Transverse colon (tissue), 4 donors: ENCODE measurements around the gene GRIPAP1. TPM values are rescaled to one million over a fixed set of nuclear protein-coding genes. Genes with fewer than 3 reads are reported as not detected.

ENCODE experiments used
- DNase-seq: peaks from one replicate; pipeline ENCODE4 v3.0.0-alpha.2; 2019
- H3K27ac ChIP-seq, 4 donors: fragments of 200-600 bp; sonication (generic); 2 replicates each; pipeline ENCODE4 v1.5.1; 2016 to 2018; ENCODE audit warnings: inconsistent platforms in 4 of 4
- H3K27me3 ChIP-seq: fragments of 200-600 bp; sonication (generic); 2 replicates; pipeline ENCODE4 v1.5.1; 2017; ENCODE audit warnings: inconsistent platforms
- H3K36me3 ChIP-seq, 4 donors: fragments of 200-600 bp; sonication (generic); 2 replicates each; pipeline ENCODE4 v1.5.1; 2017 to 2019; ENCODE audit warnings: inconsistent platforms in 4 of 4
- H3K4me1 ChIP-seq, 4 donors: fragments of 200-600 bp; sonication (generic); 2 replicates each; pipeline ENCODE4 v1.5.1; 2017 to 2020; ENCODE audit warnings: inconsistent platforms in 4 of 4
- H3K4me3 ChIP-seq, 4 donors: fragments of 200-600 bp; sonication (generic); 1 replicate in 1 of 4; 2 replicates in 3 of 4; pipeline versions ENCODE4 v1.5.1 to v1.6.1; 2017 to 2019; ENCODE audit warnings: inconsistent platforms in 4 of 4
- H3K9me3 ChIP-seq, 2 donors: fragments of 200-600 bp; sonication (generic); 2 replicates each; pipeline ENCODE4 v1.5.1; 2017 to 2019; ENCODE audit warnings: inconsistent platforms in 2 of 2
- CTCF ChIP-seq, 5 experiments: fragments of 200-600 bp in 3 of 5; fragments of 450-650 bp in 2 of 5; sonication (generic) in 3 of 5; IDR thresholded peaks; 1 replicate in 2 of 5; 2 replicates in 3 of 5; pipeline ENCODE4 v1.5.1; 2016 to 2017; ENCODE audit warnings: antibody characterized with exemption in 5 of 5, inconsistent platforms in 3 of 5, mild to moderate bottlenecking in 2 of 5, moderate library complexity in 1 of 5
- EP300 ChIP-seq: sonication (generic); formaldehyde crosslinking; IDR thresholded peaks from one replicate; pipeline ENCODE4 v1.6.1; 2017; ENCODE audit warnings: antibody characterized with exemption, low read depth
- POLR2A ChIP-seq: fragments of 450-650 bp; IDR thresholded peaks from one replicate; pipeline ENCODE4 v1.6.1; 2016; ENCODE audit warnings: antibody characterized with exemption, mild to moderate bottlenecking, moderate library complexity
- POLR2AphosphoS5 ChIP-seq, 3 donors: sonication (generic); formaldehyde crosslinking; IDR thresholded peaks; one replicate each; pipeline ENCODE4 v1.6.1; 2016; ENCODE audit warnings: antibody characterized with exemption in 3 of 3
- WGBS, 2 donors: methylation state at CpG; one replicate each; pipeline ENCODE4 v1.1.5; 2018; ENCODE audit warnings: low coverage in 1 of 2; 5-methylcytosine and 5-hydroxymethylcytosine counted together
- in situ Hi-C, 4 donors: fragments of 200-750 bp; cut with MboI; loops; one replicate each; pipeline versions ENCODE4 v1.15.0 to v1.15.1; 2017; ENCODE audit warnings: low sequenced_read_pairs in 3 of 4, low pct_ligation_motif_present in 1 of 4, low pct_unique_long_range_greater_than_20kb in 1 of 4
- intact Hi-C: fragments of 100-400 bp; cut with DNase I; formaldehyde crosslinking; loops from one replicate; pipeline ENCODE4 v1.15.1; 2023; ENCODE audit warnings: low total_unique reads
- total RNA-seq, 4 donors: library from RNA; depleted of rRNA; stranded (reverse); fragments of >200 nt; gene quantifications; one replicate each; pipeline ENCODE4 v1.1.0, GENCODE V29; 2016

GRIPAP1 gene
- total RNA-seq, 4 donors from 2014 or later: 34.8 to 102 (median 52.9) TPM

- no peaks in the 10 kb centered on the region for H3K9me3 ChIP-seq
- H3K4me3 ChIP-seq: no peak overlapping the region
- H3K4me1 ChIP-seq: no peaks in the 10 kb centered on the region
- no peak for DNase-seq
- TF ChIP-seq EP300 (no peak), POLR2A (no peak), CTCF (IDR thresholded peaks at IDR 0.05) (no peak), POLR2AphosphoS5 (IDR thresholded peaks at IDR 0.05) (no peak)
- 86 to 88% methylated on average over 3 to 7 of the region's 7 CpGs for WGBS, 2 donors
- no peak overlapping the region for H3K27ac ChIP-seq
- intact Hi-C loops: no loop called here
- no peaks in the 10 kb centered on the region for H3K36me3 ChIP-seq
- in situ Hi-C loops: no loop called here
- no peaks in the 10 kb centered on the region for H3K27me3 ChIP-seq
Observed at GRCh38 chrX:49019599-49020249, 17.7 kb upstream of the GRIPAP1 start.

GRCh38 chrX:49019050-49019449 is 17.0 kb upstream of the GRIPAP1 start:
- intact Hi-C loops: no loop called here
- no peak for TF ChIP-seq POLR2A
- no peak for TF ChIP-seq CTCF (IDR thresholded peaks at IDR 0.05)
- no peak for TF ChIP-seq POLR2AphosphoS5 (IDR thresholded peaks at IDR 0.05)
- TF ChIP-seq EP300: no peak
- no peak for DNase-seq
- no peaks in the 10 kb centered on the region for H3K27me3 ChIP-seq
- in situ Hi-C loops: no loop called here
- WGBS, 2 donors: 82% methylated on average over 2 of the region's 2 CpGs; no CpG with 5 or more reads in 1 of the 2 donors
- H3K36me3 ChIP-seq: no peaks in the 10 kb centered on the region
- no peak overlapping the region for H3K4me3 ChIP-seq
- no peak overlapping the region for H3K27ac ChIP-seq
- no peaks in the 10 kb centered on the region for H3K9me3 ChIP-seq
- H3K4me1 ChIP-seq: no peaks in the 10 kb centered on the region

- Histone ChIP-seq H3K4me3 (no peak overlapping the region), H3K27ac (no peak overlapping the region), H3K9me3 (no peaks in the 10 kb centered on the region), H3K4me1 (peaks cover 0 to 9% (median 0%) of the 10 kb centered on the region in 4 donors), H3K27me3 (no peaks in the 10 kb centered on the region), H3K36me3 (no peaks in the 10 kb centered on the region)
- in situ Hi-C loops: no loop called here
- DNase-seq: no peak
- no peak for TF ChIP-seq POLR2AphosphoS5 (IDR thresholded peaks at IDR 0.05)
- TF ChIP-seq POLR2A: no peak
- TF ChIP-seq EP300: no peak
- no peak for TF ChIP-seq CTCF (IDR thresholded peaks at IDR 0.05)
- WGBS, 2 donors: 83 to 89% methylated on average over 4 to 5 of the region's 5 CpGs
- intact Hi-C loops: no loop called here
Observed at GRCh38 chrX:49003696-49004095, 1.6 kb upstream of the GRIPAP1 start.

- no peaks in the 10 kb centered on the region for H3K36me3 ChIP-seq
- no peaks in the 10 kb centered on the region for H3K9me3 ChIP-seq
- H3K4me3 ChIP-seq: peak overlapping the region; percentile 29 to 85 (median 64)
- no peaks in the 10 kb centered on the region for H3K27me3 ChIP-seq
- H3K4me1 ChIP-seq: peaks cover 0 to 9% (median 0%) of the 10 kb centered on the region in 4 donors
- intact Hi-C loops: no loop called here
- WGBS, 2 donors: 46% methylated on average over 17 of the region's 17 CpGs; no CpG with 5 or more reads in 1 of the 2 donors
- in situ Hi-C loops: no loop called here
- no peak for TF ChIP-seq CTCF (IDR thresholded peaks at IDR 0.05)
- no peak for TF ChIP-seq EP300
- TF ChIP-seq POLR2A: no peak
- no peak for TF ChIP-seq POLR2AphosphoS5 (IDR thresholded peaks at IDR 0.05)
- peak overlapping the region; percentile 70 to 87 (median 84) for H3K27ac ChIP-seq
- DNase-seq: peak; percentile 22
Observed at GRCh38 chrX:49001521-49002090, 458 bp downstream of the GRIPAP1 start.
